ENCODE results near the gene DRG2.

DRG2 gene

GRCh38 chr17:18115517-18115916 is 27.8 kb downstream of the DRG2 start:
- in situ Hi-C loops (cut with HindIII; ENCODE audit: low sequenced_read_pairs) = no loop called here

- in situ Hi-C loops (cut with HindIII; ENCODE audit: low sequenced_read_pairs) = no loop called here
Measured at GRCh38 chr17:18116078-18116477, 28.3 kb downstream of the DRG2 start.

- in situ Hi-C loops (cut with HindIII; ENCODE audit: low sequenced_read_pairs) = no loop called here
Measured at GRCh38 chr17:18117533-18117932, 29.8 kb downstream of the DRG2 start.

- in situ Hi-C loops (cut with HindIII; ENCODE audit: low sequenced_read_pairs) = no loop called here
Measured at GRCh38 chr17:18117982-18118975, 30.5 kb downstream of the DRG2 start.

- in situ Hi-C loops (cut with HindIII; ENCODE audit: low sequenced_read_pairs) = no loop called here
Measured at GRCh38 chr17:18119166-18119745, 31.5 kb downstream of the DRG2 start.

- in situ Hi-C loops (cut with HindIII; ENCODE audit: low sequenced_read_pairs) = no loop called here
Measured at GRCh38 chr17:18119938-18120337, 32.2 kb downstream of the DRG2 start.

- in situ Hi-C loops (cut with HindIII; ENCODE audit: low sequenced_read_pairs) = no loop called here
Measured at GRCh38 chr17:18120461-18121017, 32.8 kb downstream of the DRG2 start.

- in situ Hi-C loops (cut with HindIII; ENCODE audit: low sequenced_read_pairs) = no loop called here
Measured at GRCh38 chr17:18121144-18121910, 33.6 kb downstream of the DRG2 start.

- in situ Hi-C loops (cut with HindIII; ENCODE audit: low sequenced_read_pairs) = no loop called here
Measured at GRCh38 chr17:18122990-18123753, 35.4 kb downstream of the DRG2 start.

- in situ Hi-C loops (cut with HindIII; ENCODE audit: low sequenced_read_pairs) = no loop called here
Measured at GRCh38 chr17:18124345-18125126, 36.8 kb downstream of the DRG2 start.

- in situ Hi-C loops (cut with HindIII; ENCODE audit: low sequenced_read_pairs) = no loop called here
Measured at GRCh38 chr17:18129041-18129502, 41.3 kb downstream of the DRG2 start.

- in situ Hi-C loops (cut with HindIII; ENCODE audit: low sequenced_read_pairs) = no loop called here
Measured at GRCh38 chr17:18132711-18133110, 45.0 kb downstream of the DRG2 start.

- in situ Hi-C loops (cut with HindIII; ENCODE audit: low sequenced_read_pairs) = no loop called here
Measured at GRCh38 chr17:18136357-18136756, 48.6 kb downstream of the DRG2 start.

GRCh38 chr17:18138065-18138749 is 50.5 kb downstream of the DRG2 start:
- in situ Hi-C loops (cut with HindIII; ENCODE audit: low sequenced_read_pairs) = no loop called here

- in situ Hi-C loops (cut with HindIII; ENCODE audit: low sequenced_read_pairs) = no loop called here
Measured at GRCh38 chr17:18139092-18139491, 51.3 kb downstream of the DRG2 start.

- in situ Hi-C loops (cut with HindIII; ENCODE audit: low sequenced_read_pairs) = no loop called here
Measured at GRCh38 chr17:18139498-18139897, 51.8 kb downstream of the DRG2 start.

GRCh38 chr17:18139949-18140348 is 52.2 kb downstream of the DRG2 start:
- in situ Hi-C loops (cut with HindIII; ENCODE audit: low sequenced_read_pairs) = no loop called here

GRCh38 chr17:18140648-18141047 is 52.9 kb downstream of the DRG2 start:
- in situ Hi-C loops (cut with HindIII; ENCODE audit: low sequenced_read_pairs) = no loop called here

- in situ Hi-C loops (cut with HindIII; ENCODE audit: low sequenced_read_pairs) = no loop called here
Measured at GRCh38 chr17:18141210-18141803, 53.6 kb downstream of the DRG2 start.
